Tibial nerve (tissue), 4 donors: ENCODE data around the gene KCTD14. TPM values are rescaled to one million over a fixed set of nuclear protein-coding genes. Genes with fewer than 3 reads are reported as not detected.

Experiments used
- DNase-seq, 2 donors: peaks; one replicate each; pipeline ENCODE4 v3.0.0-alpha.2; 2019; ENCODE audit warnings: low spot score in 2 of 2
- H3K27ac ChIP-seq, 4 donors: fragments of 200-600 bp; sonication (generic) in 3 of 4; one replicate each; pipeline ENCODE4 v1.5.1; 2017 to 2019; ENCODE audit warnings: mild to moderate bottlenecking in 1 of 4
- H3K27me3 ChIP-seq, 2 donors: fragments of 200-600 bp; sonication (generic) in 1 of 2; one replicate each; pipeline versions ENCODE4 v1.5.1 to v1.6.0; 2017 to 2019
- H3K36me3 ChIP-seq, 3 donors: fragments of 200-600 bp; sonication (generic); one replicate each; pipeline ENCODE4 v1.5.1; 2018 to 2019
- H3K4me1 ChIP-seq, 4 donors: fragments of 200-600 bp; sonication (generic) in 3 of 4; one replicate each; pipeline ENCODE4 v1.5.1; 2017 to 2019
- H3K4me3 ChIP-seq, 4 donors: fragments of 200-600 bp; sonication (generic) in 3 of 4; one replicate each; pipeline ENCODE4 v1.5.1; 2017 to 2019; ENCODE audit warnings: mild to moderate bottlenecking in 1 of 4, moderate library complexity in 1 of 4
- H3K9me3 ChIP-seq, 4 donors: fragments of 200-600 bp; sonication (generic) in 3 of 4; one replicate each; pipeline ENCODE4 v1.5.1; 2017 to 2019
- EP300 ChIP-seq, 2 donors: sonication (generic); formaldehyde crosslinking; IDR thresholded peaks; one replicate each; pipeline ENCODE4 v1.6.1; 2017; ENCODE audit warnings: antibody characterized with exemption in 2 of 2, mild to moderate bottlenecking in 1 of 2
- POLR2A ChIP-seq, 2 donors: fragments of 450-650 bp; IDR thresholded peaks; one replicate each; pipeline ENCODE4 v1.6.1; 2017; ENCODE audit warnings: antibody characterized with exemption in 2 of 2, mild to moderate bottlenecking in 2 of 2, moderate library complexity in 2 of 2
- WGBS, 2 donors: methylation state at CpG; one replicate each; pipeline ENCODE4 v1.1.5; 2018; 5-methylcytosine and 5-hydroxymethylcytosine counted together
- total RNA-seq, 4 donors: library from RNA; depleted of rRNA; stranded (reverse); fragments of >200 nt; gene quantifications; one replicate each; pipeline ENCODE4 v1.1.0, GENCODE V29; 2016
- TF ChIP-seq, protein P1 (sequence below), 5 experiments: fragments of 200-600 bp in 3 of 5; fragments of 450-650 bp in 2 of 5; sonication (generic) in 3 of 5; IDR thresholded peaks; one replicate each; pipeline ENCODE4 v1.5.1; 2016 to 2019; ENCODE audit warnings: antibody characterized with exemption in 5 of 5, mild to moderate bottlenecking in 3 of 5, moderate library complexity in 2 of 5

KCTD14 gene
- total RNA-seq, 4 donors from 2014 or later, result 2.5 to 6.0 (median 3.4) TPM

- TF ChIP-seq, protein P1, sequence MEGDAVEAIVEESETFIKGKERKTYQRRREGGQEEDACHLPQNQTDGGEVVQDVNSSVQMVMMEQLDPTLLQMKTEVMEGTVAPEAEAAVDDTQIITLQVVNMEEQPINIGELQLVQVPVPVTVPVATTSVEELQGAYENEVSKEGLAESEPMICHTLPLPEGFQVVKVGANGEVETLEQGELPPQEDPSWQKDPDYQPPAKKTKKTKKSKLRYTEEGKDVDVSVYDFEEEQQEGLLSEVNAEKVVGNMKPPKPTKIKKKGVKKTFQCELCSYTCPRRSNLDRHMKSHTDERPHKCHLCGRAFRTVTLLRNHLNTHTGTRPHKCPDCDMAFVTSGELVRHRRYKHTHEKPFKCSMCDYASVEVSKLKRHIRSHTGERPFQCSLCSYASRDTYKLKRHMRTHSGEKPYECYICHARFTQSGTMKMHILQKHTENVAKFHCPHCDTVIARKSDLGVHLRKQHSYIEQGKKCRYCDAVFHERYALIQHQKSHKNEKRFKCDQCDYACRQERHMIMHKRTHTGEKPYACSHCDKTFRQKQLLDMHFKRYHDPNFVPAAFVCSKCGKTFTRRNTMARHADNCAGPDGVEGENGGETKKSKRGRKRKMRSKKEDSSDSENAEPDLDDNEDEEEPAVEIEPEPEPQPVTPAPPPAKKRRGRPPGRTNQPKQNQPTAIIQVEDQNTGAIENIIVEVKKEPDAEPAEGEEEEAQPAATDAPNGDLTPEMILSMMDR (IDR thresholded peaks at IDR 0.05), result no peak
- TF ChIP-seq EP300 (IDR thresholded peaks at IDR 0.05) (no peak), POLR2A (IDR thresholded peaks at IDR 0.05) (no peak)
- 54 to 55% methylated on average over 2 of the region's 2 CpGs for WGBS, 2 donors
- Histone ChIP-seq H3K27me3 (no peaks in the 10 kb centered on the region), H3K9me3 (no peaks in the 10 kb centered on the region), H3K4me3 (no peak overlapping the region), H3K4me1 (peaks cover 0 to 6% (median 0%) of the 10 kb centered on the region in 4 donors), H3K27ac (no peak overlapping the region), H3K36me3 (peaks cover 0 to 69% (median 0%) of the 10 kb centered on the region in 3 donors)
- DNase-seq, result no peak
Observed at GRCh38 chr11:78069465-78069864, 46.4 kb upstream of the KCTD14 start.

- Histone ChIP-seq H3K9me3 (no peaks in the 10 kb centered on the region), H3K27ac (no peak overlapping the region), H3K27me3 (no peaks in the 10 kb centered on the region), H3K4me3 (no peak overlapping the region), H3K36me3 (peaks cover 0 to 70% (median 0%) of the 10 kb centered on the region in 3 donors), H3K4me1 (peaks cover 0 to 6% (median 0%) of the 10 kb centered on the region in 4 donors)
- TF ChIP-seq POLR2A (IDR thresholded peaks at IDR 0.05), result no peak
- TF ChIP-seq EP300 (IDR thresholded peaks at IDR 0.05), result no peak
- TF ChIP-seq, protein P1 (IDR thresholded peaks at IDR 0.05), result no peak
- 90 to 91% methylated on average over 4 of the region's 4 CpGs for WGBS, 2 donors
- no peak for DNase-seq
Observed at GRCh38 chr11:78067704-78068103, 44.6 kb upstream of the KCTD14 start.

DNA sequence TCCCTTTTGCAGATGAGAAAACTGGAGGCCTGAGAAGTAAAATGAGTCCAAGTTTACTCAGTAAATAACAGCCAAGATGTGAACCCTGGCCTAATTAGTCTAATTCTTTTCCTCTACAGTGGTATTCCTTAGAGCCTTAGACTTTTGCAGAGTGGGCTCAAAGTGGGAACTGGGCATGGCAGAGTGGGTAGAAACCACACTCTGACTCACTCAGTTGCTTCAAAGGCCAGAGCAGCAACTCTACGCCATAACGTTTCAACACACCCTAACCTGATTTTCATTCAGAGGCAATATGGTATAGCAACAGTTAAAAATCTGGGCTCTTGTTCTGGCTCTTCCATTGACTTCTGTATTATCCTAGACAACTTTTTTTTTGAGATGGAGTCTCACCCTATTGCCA is 43.4 kb upstream of the KCTD14 start:
- 65 to 77% methylated on average over 2 of the region's 2 CpGs for WGBS, 2 donors
- H3K4me3 ChIP-seq, result no peak overlapping the region
- H3K4me1 ChIP-seq, result peaks cover 0 to 6% (median 0%) of the 10 kb centered on the region in 4 donors
- H3K36me3 ChIP-seq, result peaks cover 0 to 58% (median 0%) of the 10 kb centered on the region in 3 donors
- no peaks in the 10 kb centered on the region for H3K27me3 ChIP-seq
- no peaks in the 10 kb centered on the region for H3K9me3 ChIP-seq
- no peak for DNase-seq
- TF ChIP-seq POLR2A (IDR thresholded peaks at IDR 0.05) (no peak), EP300 (IDR thresholded peaks at IDR 0.05) (no peak)
- TF ChIP-seq, protein P1 (IDR thresholded peaks at IDR 0.05), result no peak
- no peak overlapping the region for H3K27ac ChIP-seq

DNA sequence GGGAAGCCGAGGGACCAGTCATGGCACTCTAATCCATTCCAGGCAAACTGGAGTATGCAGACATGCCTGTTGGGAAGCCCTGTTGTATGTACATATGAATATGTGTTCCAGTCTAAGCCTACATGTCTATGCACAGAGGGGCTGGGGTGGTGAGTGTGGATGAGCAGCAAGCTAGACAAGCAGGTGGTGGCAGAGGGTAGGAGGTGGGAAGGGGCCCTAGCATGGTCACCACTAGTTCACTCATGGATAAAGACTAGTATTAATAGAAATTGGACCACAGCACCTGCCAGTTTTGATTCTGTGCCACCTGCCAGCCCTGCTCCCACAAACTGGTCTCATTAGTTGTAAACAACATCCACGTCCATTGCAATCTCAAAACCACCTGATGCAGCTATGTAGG is 42.1 kb upstream of the KCTD14 start:
- WGBS, 2 donors, result 88 to 91% methylated on average over 2 of the region's 2 CpGs
- H3K36me3 ChIP-seq, result peaks cover 0 to 47% (median 0%) of the 10 kb centered on the region in 3 donors
- no peaks in the 10 kb centered on the region for H3K27me3 ChIP-seq
- no peak for DNase-seq
- TF ChIP-seq, protein P1 (IDR thresholded peaks at IDR 0.05), result no peak
- TF ChIP-seq EP300 (IDR thresholded peaks at IDR 0.05) (no peak), POLR2A (IDR thresholded peaks at IDR 0.05) (no peak)
- no peak overlapping the region for H3K27ac ChIP-seq
- H3K4me3 ChIP-seq, result no peak overlapping the region
- H3K9me3 ChIP-seq, result no peaks in the 10 kb centered on the region
- peaks cover 0 to 10% (median 0%) of the 10 kb centered on the region in 4 donors for H3K4me1 ChIP-seq

- WGBS, 2 donors, result 94 to 97% methylated on average over 14 of the region's 14 CpGs
- H3K4me3 ChIP-seq, result no peak within 1 kb of the TSS
- H3K36me3 ChIP-seq, result peaks cover 0 to 32% (median 0%) of the 10 kb centered on the region in 3 donors
- H3K27ac ChIP-seq, result no peak within 1 kb of the TSS
- DNase-seq, result no peak
- no peaks in the 10 kb centered on the region for H3K9me3 ChIP-seq
- TF ChIP-seq, protein P1 (IDR thresholded peaks at IDR 0.05), result no peak
- TF ChIP-seq EP300 (IDR thresholded peaks at IDR 0.05), result no peak
- TF ChIP-seq POLR2A (IDR thresholded peaks at IDR 0.05), result no peak
- H3K4me1 ChIP-seq, result peaks cover 0 to 4% (median 0%) of the 10 kb centered on the region in 4 donors
- no peaks in the 10 kb centered on the region for H3K27me3 ChIP-seq
Observed at GRCh38 chr11:78063440-78064181, 40.5 kb upstream of the KCTD14 start, which contains the start of gene THRSP. THRSP (plus strand) TSS chr11:78063861; CDS start chr11:78063882, 21 bp downstream.
